ENCODE measurements around the gene DDI2.

DDI2 gene

GRCh38 chr1:15681349-15682292 lies 64.4 kb downstream of the DDI2 start:
- no peak overlapping the region for H3K27ac ChIP-seq (ENCODE audit: low read depth, low read length, severe bottlenecking)
- H3K36me3 ChIP-seq (ENCODE audit: control insufficient read depth, insufficient read depth, low read length): peaks cover 3% of the 10 kb centered on the region
- peaks cover 19% of the 10 kb centered on the region for H3K4me1 ChIP-seq (ENCODE audit: control insufficient read depth, insufficient read depth, low read length, poor library complexity, severe bottlenecking)
- H3K4me3 ChIP-seq (ENCODE audit: extremely low read depth, insufficient read depth, low read length, poor library complexity, severe bottlenecking): no peak overlapping the region
- peaks cover 12% of the 10 kb centered on the region for H3K9me3 ChIP-seq (ENCODE audit: control insufficient read depth, low read length)
- 90 to 97% methylated on average over 7 to 8 of the region's 12 CpGs for WGBS, 2 experiments (ENCODE audit: insufficient coverage in 2 of 2)

- Histone ChIP-seq H3K27ac (ENCODE audit: low read depth, low read length, severe bottlenecking) (no peak overlapping the region), H3K4me3 (ENCODE audit: extremely low read depth, insufficient read depth, low read length, poor library complexity, severe bottlenecking) (peak overlapping the region; percentile 54), H3K4me1 (ENCODE audit: control insufficient read depth, insufficient read depth, low read length, poor library complexity, severe bottlenecking) (peaks cover 19% of the 10 kb centered on the region), H3K9me3 (ENCODE audit: control insufficient read depth, low read length) (peaks cover 5% of the 10 kb centered on the region), H3K36me3 (ENCODE audit: control insufficient read depth, insufficient read depth, low read length) (peaks cover 12% of the 10 kb centered on the region)
- WGBS, 2 experiments (ENCODE audit: insufficient coverage in 2 of 2): 97 to 100% methylated on average over 2 to 4 of the region's 4 CpGs
These were observed 65.7 kb downstream of the DDI2 start for GRCh38 chr1:15682936-15683341.

GRCh38 chr1:15683345-15684039 lies 66.2 kb downstream of the DDI2 start:
- H3K27ac ChIP-seq (ENCODE audit: low read depth, low read length, severe bottlenecking): peak overlapping the region; percentile 80
- H3K4me3 ChIP-seq (ENCODE audit: extremely low read depth, insufficient read depth, low read length, poor library complexity, severe bottlenecking): peak overlapping the region; percentile 54
- peaks cover 1% of the 10 kb centered on the region for H3K9me3 ChIP-seq (ENCODE audit: control insufficient read depth, low read length)
- WGBS, 2 experiments (ENCODE audit: insufficient coverage in 2 of 2): 64 to 72% methylated on average over 7 to 12 of the region's 18 CpGs
- peaks cover 17% of the 10 kb centered on the region for H3K36me3 ChIP-seq (ENCODE audit: control insufficient read depth, insufficient read depth, low read length)
- H3K4me1 ChIP-seq (ENCODE audit: control insufficient read depth, insufficient read depth, low read length, poor library complexity, severe bottlenecking): peaks cover 19% of the 10 kb centered on the region

GRCh38 chr1:15684042-15684461 lies 66.8 kb downstream of the DDI2 start, which contains the start of gene PLEKHM2:
Gene PLEKHM2, plus strand, starts transcription at chr1:15684320. Its CDS starts 239 bp downstream, at chr1:15684559.
- Histone ChIP-seq H3K27ac (ENCODE audit: low read depth, low read length, severe bottlenecking) (peak within 1 kb of the TSS; percentile 80), H3K9me3 (ENCODE audit: control insufficient read depth, low read length) (no peaks in the 10 kb centered on the region), H3K36me3 (ENCODE audit: control insufficient read depth, insufficient read depth, low read length) (peaks cover 20% of the 10 kb centered on the region), H3K4me1 (ENCODE audit: control insufficient read depth, insufficient read depth, low read length, poor library complexity, severe bottlenecking) (peaks cover 19% of the 10 kb centered on the region), H3K4me3 (ENCODE audit: extremely low read depth, insufficient read depth, low read length, poor library complexity, severe bottlenecking) (peak within 1 kb of the TSS; percentile 72)
- 0 to 1% methylated on average over 25 to 34 of the region's 52 CpGs for WGBS, 2 experiments (ENCODE audit: insufficient coverage in 2 of 2)

- H3K4me3 ChIP-seq (ENCODE audit: extremely low read depth, insufficient read depth, low read length, poor library complexity, severe bottlenecking): peak overlapping the region; percentile 72
- peak overlapping the region; percentile 74 for H3K27ac ChIP-seq (ENCODE audit: low read depth, low read length, severe bottlenecking)
- 1% methylated on average over 45 to 69 of the region's 72 CpGs for WGBS, 2 experiments (ENCODE audit: insufficient coverage in 2 of 2)
- peaks cover 19% of the 10 kb centered on the region for H3K4me1 ChIP-seq (ENCODE audit: control insufficient read depth, insufficient read depth, low read length, poor library complexity, severe bottlenecking)
- peaks cover 26% of the 10 kb centered on the region for H3K36me3 ChIP-seq (ENCODE audit: control insufficient read depth, insufficient read depth, low read length)
- no peaks in the 10 kb centered on the region for H3K9me3 ChIP-seq (ENCODE audit: control insufficient read depth, low read length)
These were observed 67.4 kb downstream of the DDI2 start for GRCh38 chr1:15684468-15685291.

GRCh38 chr1:15685820-15686219 lies 68.6 kb downstream of the DDI2 start:
- Histone ChIP-seq H3K9me3 (ENCODE audit: control insufficient read depth, low read length) (no peaks in the 10 kb centered on the region), H3K4me3 (ENCODE audit: extremely low read depth, insufficient read depth, low read length, poor library complexity, severe bottlenecking) (no peak overlapping the region), H3K4me1 (ENCODE audit: control insufficient read depth, insufficient read depth, low read length, poor library complexity, severe bottlenecking) (peaks cover 17% of the 10 kb centered on the region), H3K36me3 (ENCODE audit: control insufficient read depth, insufficient read depth, low read length) (peaks cover 29% of the 10 kb centered on the region), H3K27ac (ENCODE audit: low read depth, low read length, severe bottlenecking) (no peak overlapping the region)
- 98 to 100% methylated on average over 4 of the region's 4 CpGs for WGBS, 2 experiments (ENCODE audit: insufficient coverage in 2 of 2)

- peaks cover 5% of the 10 kb centered on the region for H3K4me1 ChIP-seq (ENCODE audit: control insufficient read depth, insufficient read depth, low read length, poor library complexity, severe bottlenecking)
- 100% methylated on average over 1 of the region's 2 CpGs for WGBS, 2 experiments (ENCODE audit: insufficient coverage in 2 of 2)
- no peaks in the 10 kb centered on the region for H3K9me3 ChIP-seq (ENCODE audit: control insufficient read depth, low read length)
- no peak overlapping the region for H3K27ac ChIP-seq (ENCODE audit: low read depth, low read length, severe bottlenecking)
- H3K36me3 ChIP-seq (ENCODE audit: control insufficient read depth, insufficient read depth, low read length): peaks cover 40% of the 10 kb centered on the region
- H3K4me3 ChIP-seq (ENCODE audit: extremely low read depth, insufficient read depth, low read length, poor library complexity, severe bottlenecking): no peak overlapping the region
These were observed 70.2 kb downstream of the DDI2 start for GRCh38 chr1:15687446-15687845.

GRCh38 chr1:15690317-15690716 lies 73.1 kb downstream of the DDI2 start:
- Histone ChIP-seq H3K9me3 (ENCODE audit: control insufficient read depth, low read length) (no peaks in the 10 kb centered on the region), H3K36me3 (ENCODE audit: control insufficient read depth, insufficient read depth, low read length) (peaks cover 54% of the 10 kb centered on the region), H3K27ac (ENCODE audit: low read depth, low read length, severe bottlenecking) (no peak overlapping the region), H3K4me3 (ENCODE audit: extremely low read depth, insufficient read depth, low read length, poor library complexity, severe bottlenecking) (no peak overlapping the region), H3K4me1 (ENCODE audit: control insufficient read depth, insufficient read depth, low read length, poor library complexity, severe bottlenecking) (no peaks in the 10 kb centered on the region)
- 83 to 100% methylated on average over 1 to 5 of the region's 6 CpGs for WGBS, 2 experiments (ENCODE audit: insufficient coverage in 2 of 2)

GRCh38 chr1:15691434-15692032 lies 74.3 kb downstream of the DDI2 start:
- Histone ChIP-seq H3K4me3 (ENCODE audit: extremely low read depth, insufficient read depth, low read length, poor library complexity, severe bottlenecking) (no peak overlapping the region), H3K9me3 (ENCODE audit: control insufficient read depth, low read length) (no peaks in the 10 kb centered on the region), H3K36me3 (ENCODE audit: control insufficient read depth, insufficient read depth, low read length) (peaks cover 63% of the 10 kb centered on the region), H3K4me1 (ENCODE audit: control insufficient read depth, insufficient read depth, low read length, poor library complexity, severe bottlenecking) (no peaks in the 10 kb centered on the region), H3K27ac (ENCODE audit: low read depth, low read length, severe bottlenecking) (no peak overlapping the region)
- 97 to 99% methylated on average over 10 to 11 of the region's 11 CpGs for WGBS, 2 experiments (ENCODE audit: insufficient coverage in 2 of 2)
